ENCODE data around the gene CCDC146.
"Not testable (repeated sequence)": the region's sequence is repeated elsewhere in the genome, so short reads cannot be mapped to it uniquely, and the experiment has no call there.

DNA sequence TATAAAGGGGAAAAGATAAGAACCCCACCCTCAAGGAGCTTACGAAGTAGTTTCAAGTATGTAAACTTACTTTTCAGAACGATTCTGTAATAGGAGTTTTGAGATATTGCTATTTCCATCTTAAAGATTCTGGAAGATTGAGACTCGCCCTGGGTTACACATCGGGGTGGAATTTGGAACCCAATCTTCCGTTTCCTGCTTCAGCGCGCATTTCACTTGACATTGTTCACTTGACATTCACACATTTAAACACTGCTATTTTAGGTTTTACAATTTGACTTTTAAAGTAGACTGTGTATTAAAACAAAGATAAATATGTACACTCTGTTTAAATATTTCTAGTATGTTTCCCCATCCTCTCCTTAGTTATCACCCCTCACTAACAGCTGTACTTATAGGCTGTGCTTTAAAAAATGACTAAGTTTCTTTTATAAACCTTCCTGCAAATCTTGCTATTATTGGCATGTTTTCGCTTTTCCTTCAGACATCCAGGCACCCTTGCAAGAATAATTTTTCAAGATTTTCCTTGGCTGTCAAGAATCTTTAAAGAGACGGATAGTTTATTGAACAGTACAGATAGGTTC lies 55.0 kb downstream of the CCDC146 start:
- TF ChIP-seq GABPA (IDR thresholded peaks at IDR 0.05 in 1 of 2, conservative IDR thresholded peaks at IDR 0.05 in 1 of 2); RAD21 (IDR thresholded peaks at IDR 0.05); JUND (IDR thresholded peaks at IDR 0.05); TAF1 (conservative IDR thresholded peaks at IDR 0.05); EGR1 (IDR thresholded peaks at IDR 0.05; ENCODE audit: low read depth in 2 of 2); YY1 (IDR thresholded peaks at IDR 0.05); SP1 (IDR thresholded peaks at IDR 0.05); NR2F2 (IDR thresholded peaks at IDR 0.05); HNF4G (IDR thresholded peaks at IDR 0.05): not testable (repeated sequence)
- TF ChIP-seq, protein P1, sequence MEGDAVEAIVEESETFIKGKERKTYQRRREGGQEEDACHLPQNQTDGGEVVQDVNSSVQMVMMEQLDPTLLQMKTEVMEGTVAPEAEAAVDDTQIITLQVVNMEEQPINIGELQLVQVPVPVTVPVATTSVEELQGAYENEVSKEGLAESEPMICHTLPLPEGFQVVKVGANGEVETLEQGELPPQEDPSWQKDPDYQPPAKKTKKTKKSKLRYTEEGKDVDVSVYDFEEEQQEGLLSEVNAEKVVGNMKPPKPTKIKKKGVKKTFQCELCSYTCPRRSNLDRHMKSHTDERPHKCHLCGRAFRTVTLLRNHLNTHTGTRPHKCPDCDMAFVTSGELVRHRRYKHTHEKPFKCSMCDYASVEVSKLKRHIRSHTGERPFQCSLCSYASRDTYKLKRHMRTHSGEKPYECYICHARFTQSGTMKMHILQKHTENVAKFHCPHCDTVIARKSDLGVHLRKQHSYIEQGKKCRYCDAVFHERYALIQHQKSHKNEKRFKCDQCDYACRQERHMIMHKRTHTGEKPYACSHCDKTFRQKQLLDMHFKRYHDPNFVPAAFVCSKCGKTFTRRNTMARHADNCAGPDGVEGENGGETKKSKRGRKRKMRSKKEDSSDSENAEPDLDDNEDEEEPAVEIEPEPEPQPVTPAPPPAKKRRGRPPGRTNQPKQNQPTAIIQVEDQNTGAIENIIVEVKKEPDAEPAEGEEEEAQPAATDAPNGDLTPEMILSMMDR (IDR thresholded peaks at IDR 0.05; ENCODE audit: low read depth, low read length, missing input control): not testable (repeated sequence)
- TF ChIP-seq, protein P2, sequence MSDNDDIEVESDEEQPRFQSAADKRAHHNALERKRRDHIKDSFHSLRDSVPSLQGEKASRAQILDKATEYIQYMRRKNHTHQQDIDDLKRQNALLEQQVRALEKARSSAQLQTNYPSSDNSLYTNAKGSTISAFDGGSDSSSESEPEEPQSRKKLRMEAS (IDR thresholded peaks at IDR 0.05): not testable (repeated sequence)
- TF ChIP-seq, protein P3, sequence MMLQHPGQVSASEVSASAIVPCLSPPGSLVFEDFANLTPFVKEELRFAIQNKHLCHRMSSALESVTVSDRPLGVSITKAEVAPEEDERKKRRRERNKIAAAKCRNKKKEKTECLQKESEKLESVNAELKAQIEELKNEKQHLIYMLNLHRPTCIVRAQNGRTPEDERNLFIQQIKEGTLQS (IDR thresholded peaks at IDR 0.05): not testable (repeated sequence)
- TF ChIP-seq, protein P4, sequence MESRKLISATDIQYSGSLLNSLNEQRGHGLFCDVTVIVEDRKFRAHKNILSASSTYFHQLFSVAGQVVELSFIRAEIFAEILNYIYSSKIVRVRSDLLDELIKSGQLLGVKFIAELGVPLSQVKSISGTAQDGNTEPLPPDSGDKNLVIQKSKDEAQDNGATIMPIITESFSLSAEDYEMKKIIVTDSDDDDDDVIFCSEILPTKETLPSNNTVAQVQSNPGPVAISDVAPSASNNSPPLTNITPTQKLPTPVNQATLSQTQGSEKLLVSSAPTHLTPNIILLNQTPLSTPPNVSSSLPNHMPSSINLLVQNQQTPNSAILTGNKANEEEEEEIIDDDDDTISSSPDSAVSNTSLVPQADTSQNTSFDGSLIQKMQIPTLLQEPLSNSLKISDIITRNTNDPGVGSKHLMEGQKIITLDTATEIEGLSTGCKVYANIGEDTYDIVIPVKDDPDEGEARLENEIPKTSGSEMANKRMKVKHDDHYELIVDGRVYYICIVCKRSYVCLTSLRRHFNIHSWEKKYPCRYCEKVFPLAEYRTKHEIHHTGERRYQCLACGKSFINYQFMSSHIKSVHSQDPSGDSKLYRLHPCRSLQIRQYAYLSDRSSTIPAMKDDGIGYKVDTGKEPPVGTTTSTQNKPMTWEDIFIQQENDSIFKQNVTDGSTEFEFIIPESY (IDR thresholded peaks at IDR 0.05): not testable (repeated sequence)
